ENCODE data around the gene HCLS1. TPM values are rescaled to one million over a fixed set of nuclear protein-coding genes. Genes with fewer than 3 reads are reported as not detected.
A peak's percentile ranks its signal among the peaks of the same experiment; 100 is the strongest.

Gene HCLS1
- total and polyA plus RNA-seq, 9 of the 15 experiments (the other 6 are each of a cell fraction or from before 2014, with no cell fraction given) = 4.8 to 34.1 (median 22.0) TPM

GRCh38 chr3:121660356-121661171 lies at the start of gene HCLS1 (continued):
- TF ChIP-seq NFATC3 (IDR thresholded peaks at IDR 0.05) = no peak
- TF ChIP-seq E2F8 (IDR thresholded peaks at IDR 0.05; ENCODE audit: low read depth, partially characterized antibody) = peak; percentile 42
- TF ChIP-seq ERF (CRISPR knock-in tag; IDR thresholded peaks at IDR 0.05) = no peak
- TF ChIP-seq ZNF146 (CRISPR knock-in tag; IDR thresholded peaks at IDR 0.05; ENCODE audit: unreplicated experiment) = no peak
- TF ChIP-seq ZC3H8 (IDR thresholded peaks at IDR 0.05) = no peak
- no peak for TF ChIP-seq SMAD2 (IDR thresholded peaks at IDR 0.05; ENCODE audit: low read depth, low read length)
- no peak for TF ChIP-seq CREB3L1 (IDR thresholded peaks at IDR 0.05; ENCODE audit: borderline replicate concordance, low read depth)
- no peak for TF ChIP-seq ZNF507 (tag; conservative IDR thresholded peaks at IDR 0.05)
- TF ChIP-seq ZNF449 (CRISPR knock-in tag; IDR thresholded peaks at IDR 0.05) = no peak
- TF ChIP-seq MCM2 (IDR thresholded peaks at IDR 0.05; ENCODE audit: low read depth) = no peak
- TF ChIP-seq TAF1 (IDR thresholded peaks at IDR 0.05; ENCODE audit: control insufficient read depth, extremely low read depth, insufficient read depth, low read length, severe bottlenecking) = peak; percentile 57
- TF ChIP-seq KDM5B (IDR thresholded peaks at IDR 0.05; ENCODE audit: insufficient replicate concordance, low read depth, low read length) = peak; percentile 71
- TF ChIP-seq RFX7 (CRISPR knock-in tag; IDR thresholded peaks at IDR 0.05) = no peak
- no peak for TF ChIP-seq ZBTB5 (IDR thresholded peaks at IDR 0.05)
- TF ChIP-seq ZNF764 (CRISPR knock-in tag; IDR thresholded peaks at IDR 0.05; ENCODE audit: low read depth) = no peak
- TF ChIP-seq CHAMP1 (IDR thresholded peaks at IDR 0.05) = no peak
- peak; percentile 75 for TF ChIP-seq SPI1 (IDR thresholded peaks at IDR 0.05; ENCODE audit: borderline replicate concordance, low read depth, low read length)
